PC-9 (cell line): ENCODE measurements around the gene CCL22. TPM values are rescaled to one million over a fixed set of nuclear protein-coding genes. Genes with fewer than 3 reads are reported as not detected.

Experiments used
- BruUV-seq: library from RNA; stranded (reverse); fragments of 400-500 nt; replicated peaks from 2 replicates; lab custom pipeline; 2021; lab: Mats Ljungman, UMichigan
- CTCF ChIA-PET: fragments of 300-600 bp; sonication (Branson Sonifier 250); formaldehyde crosslinking; loops from one replicate; lab custom pipeline; 2022; ENCODE audit warnings: antibody characterized with exemption; lab: Charles Lee
- POLR2A ChIA-PET: fragments of 300-600 bp; sonication (Branson Sonifier 250); formaldehyde crosslinking; loops from one replicate; lab custom pipeline; 2022; ENCODE audit warnings: antibody characterized with exemption; ENCODE audit not compliant: unreplicated experiment; lab: Charles Lee
- DNase-seq, 2 experiments: peaks; one replicate each; pipeline versions ENCODE4 v3.0.0 to v3.0.0-alpha.2; 2015 to 2022; ENCODE audit warnings: mixed read lengths in 1 of 2
- H2AFZ ChIP-seq: fragments of 200-600 bp; sonication (generic); 2 replicates; pipeline ENCODE4 v1.8.1; 2017; ENCODE audit warnings: antibody characterized with exemption
- H3F3A ChIP-seq: fragments of 200-600 bp; sonication (generic); 2 replicates; pipeline ENCODE4 v1.8.1; 2017; ENCODE audit warnings: antibody characterized with exemption, mild to moderate bottlenecking, low read depth; ENCODE audit not compliant: insufficient read depth
- H3K27ac ChIP-seq: fragments of 200-600 bp; sonication (generic); 2 replicates; pipeline ENCODE4 v1.6.1; 2016; ENCODE audit warnings: mixed run types
- H3K27me3 ChIP-seq: fragments of 200-600 bp; sonication (generic); 2 replicates; pipeline ENCODE4 v1.6.1; 2016; ENCODE audit warnings: low read depth, mixed run types; ENCODE audit not compliant: insufficient read depth
- H3K36me3 ChIP-seq: fragments of 200-600 bp; sonication (generic); 2 replicates; pipeline ENCODE4 v1.6.1; 2016; ENCODE audit warnings: low read depth, mixed run types
- H3K4me1 ChIP-seq: fragments of 200-600 bp; sonication (generic); replicated peaks from 2 replicates; pipeline ENCODE4 v1.6.1; 2016; ENCODE audit warnings: mixed run types; ENCODE audit not compliant: insufficient read depth
- H3K4me2 ChIP-seq: fragments of 200-600 bp; sonication (generic); 2 replicates; pipeline ENCODE4 v1.6.1; 2017; ENCODE audit warnings: mixed run types
- H3K4me3 ChIP-seq: fragments of 200-600 bp; sonication (generic); 2 replicates; pipeline ENCODE4 v1.6.1; 2016; ENCODE audit warnings: mixed run types
- H3K79me2 ChIP-seq: fragments of 200-600 bp; sonication (generic); 2 replicates; pipeline ENCODE4 v1.6.1; 2017; ENCODE audit warnings: low read depth, mixed run types
- H3K9me2 ChIP-seq: fragments of 200-600 bp; sonication (generic); 2 replicates; pipeline ENCODE4 v1.8.1; 2017; ENCODE audit warnings: mild to moderate bottlenecking; ENCODE audit not compliant: insufficient read depth
- H3K9me3 ChIP-seq: fragments of 200-600 bp; sonication (generic); 2 replicates; pipeline ENCODE4 v1.8.1; 2016; ENCODE audit warnings: low read depth; ENCODE audit not compliant: insufficient read depth
- H4K20me1 ChIP-seq: fragments of 200-600 bp; sonication (generic); 2 replicates; pipeline ENCODE4 v1.8.1; 2017; ENCODE audit not compliant: insufficient read depth
- CTCF ChIP-seq: fragments of 200-600 bp; sonication (generic); conservative IDR thresholded peaks from 2 replicates; pipeline ENCODE4 v1.6.1; 2017; ENCODE audit warnings: mixed run types, antibody characterized with exemption, mild to moderate bottlenecking, moderate library complexity
- EZH2 ChIP-seq: fragments of 200-600 bp; sonication (generic); IDR thresholded peaks from 2 replicates; pipeline ENCODE4 v1.8.0; 2017; ENCODE audit warnings: antibody characterized with exemption, low read depth
- intact Hi-C: fragments of 100-400 bp; cut with micrococcal nuclease; formaldehyde crosslinking; loops from one replicate; pipeline ENCODE4 v1.10.0; 2022; ENCODE audit not compliant: unreplicated experiment
- total RNA-seq: library from RNA; stranded (reverse); gene quantifications from 2 replicates; pipeline ENCODE4 v1.2.3, GENCODE V29; 2021

CCL22 gene
- total RNA-seq, 1 experiment from 2014 or later, result 0.24 TPM

GRCh38 chr16:57409870-57410587, 51.4 kb downstream of the CCL22 start:
- Histone ChIP-seq H2AFZ (peak overlapping the region; percentile 41; the same call in 1 of the 2 replicates), H3K4me2 (peak overlapping the region; percentile 67)
- intact Hi-C loops, result loop anchor here (1.0 kb wide), 1 partner anchor 16 kb away; no protein-coding TSS in a partner anchor

GRCh38 chr16:57411362-57411976, 52.9 kb downstream of the CCL22 start:
- TF ChIP-seq EZH2 (no peak), CTCF (no peak)
- intact Hi-C loops, result no loop called here
- no peak overlapping the region for H3K4me2 ChIP-seq
- no peaks in the 10 kb centered on the region; the same call in 1 of the 2 replicates for H3K27me3 ChIP-seq
- no peak for DNase-seq
- H3K4me3 ChIP-seq, result no peak overlapping the region
- no peaks in the 10 kb centered on the region for H3K9me3 ChIP-seq
- H3K36me3 ChIP-seq, result no peaks in the 10 kb centered on the region
- peaks cover 15% of the 10 kb centered on the region for H3K4me1 ChIP-seq
- H2AFZ ChIP-seq, result no peak overlapping the region
- no peak overlapping the region for H3K27ac ChIP-seq
- ChIA-PET POLR2A (no interaction called here), CTCF (no interaction called here)
- no peaks in the 10 kb centered on the region for H3K79me2 ChIP-seq
- no TSS peak for BruUV-seq
- H4K20me1 ChIP-seq, result no peaks in the 10 kb centered on the region
- no peaks in the 10 kb centered on the region for H3K9me2 ChIP-seq
- peaks cover 11% of the 10 kb centered on the region; the same call in 1 of the 2 replicates for H3F3A ChIP-seq

More at GRCh38 chr16:57409870-57410587, 51.4 kb downstream of the CCL22 start:
- no TSS peak for BruUV-seq
- peak; percentile 70 to 75 for DNase-seq
- Histone ChIP-seq H3K9me3 (no peaks in the 10 kb centered on the region), H3K27me3 (no peaks in the 10 kb centered on the region; the same call in 1 of the 2 replicates), H3K9me2 (no peaks in the 10 kb centered on the region), H3K4me1 (peaks cover 15% of the 10 kb centered on the region), H3K79me2 (no peaks in the 10 kb centered on the region), H3K27ac (no peak overlapping the region), H4K20me1 (no peaks in the 10 kb centered on the region), H3K36me3 (no peaks in the 10 kb centered on the region), H3K4me3 (no peak overlapping the region), H3F3A (peaks cover 11% of the 10 kb centered on the region; the same call in 1 of the 2 replicates)
- ChIA-PET CTCF (no interaction called here), POLR2A (no interaction called here)
- TF ChIP-seq EZH2 (no peak), CTCF (no peak; the same call in 1 of the 2 replicates)

- BruUV-seq, result no TSS peak
- CTCF ChIA-PET, result interaction anchor here (0.6 kb wide), 1 partner anchor 158 kb away, joined by 5 read pairs; no protein-coding TSS in a partner anchor
- Histone ChIP-seq H3K4me3 (no peak overlapping the region), H3K4me1 (peaks cover 20% of the 10 kb centered on the region), H3K27ac (no peak overlapping the region), H4K20me1 (no peaks in the 10 kb centered on the region), H3K9me2 (no peaks in the 10 kb centered on the region), H3K27me3 (no peaks in the 10 kb centered on the region; the same call in 1 of the 2 replicates), H3K79me2 (no peaks in the 10 kb centered on the region), H3K4me2 (no peak overlapping the region), H2AFZ (no peak overlapping the region), H3F3A (peaks cover 14% of the 10 kb centered on the region; the same call in 1 of the 2 replicates), H3K9me3 (no peaks in the 10 kb centered on the region), H3K36me3 (no peaks in the 10 kb centered on the region)
- no peak for DNase-seq
- no peak for TF ChIP-seq EZH2
- TF ChIP-seq CTCF, result no peak
- POLR2A ChIA-PET, result no interaction called here
- intact Hi-C loops, result no loop called here
These were observed 54.0 kb downstream of the CCL22 start for GRCh38 chr16:57412584-57412983.
